Activated CD4-positive, alpha-beta T cell treated with anti-CD3 and anti-CD28 coated beads, Interleukin-2, amount 50 U/mL, for 1 hour (primary cell): ENCODE data around the gene KLRG1.

Experiments used
- DNase-seq: peaks from one replicate; pipeline ENCODE4 v3.0.0-alpha.2; 2020

KLRG1 gene

DNA sequence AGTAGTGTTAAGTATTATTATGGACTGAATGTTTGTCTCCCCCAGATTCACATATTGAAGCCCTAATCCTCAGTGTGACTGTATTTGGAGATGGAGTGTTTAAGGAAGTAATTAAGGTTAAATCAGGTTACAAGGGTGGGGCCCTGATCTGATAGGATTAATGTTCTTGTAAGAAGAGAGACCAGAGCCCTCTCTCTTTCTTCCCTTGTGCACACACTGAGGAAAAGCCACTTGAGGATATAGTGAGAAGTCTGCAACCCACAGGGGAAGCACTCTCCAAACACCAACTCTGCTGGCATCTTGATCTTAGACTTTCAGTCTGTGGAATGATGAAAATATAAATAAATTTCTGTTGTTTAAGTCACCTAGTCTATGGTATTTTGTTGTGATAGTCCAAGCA lies 2.2 kb upstream of the KLRG1 start:
- no peak for DNase-seq

DNA sequence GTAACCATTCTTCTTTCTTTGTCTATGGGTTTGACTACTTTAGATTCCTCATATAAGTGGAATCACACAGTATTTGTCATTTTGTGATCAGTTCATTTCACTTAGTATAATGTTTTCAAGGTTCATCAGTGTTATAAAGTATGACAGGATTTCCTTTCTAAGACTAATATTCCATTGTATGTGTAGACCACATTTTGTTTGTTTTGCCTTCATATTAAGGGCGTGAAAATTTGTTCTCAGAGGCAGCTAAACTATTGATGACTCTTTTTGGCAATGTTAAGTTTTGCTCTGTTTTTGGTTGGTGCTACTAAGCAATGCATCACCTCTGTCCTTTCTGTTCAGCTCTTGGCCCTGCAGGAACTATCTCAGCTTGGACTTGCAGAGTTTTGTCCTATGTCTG lies 1.7 kb upstream of the KLRG1 start:
- DNase-seq: no peak

DNA sequence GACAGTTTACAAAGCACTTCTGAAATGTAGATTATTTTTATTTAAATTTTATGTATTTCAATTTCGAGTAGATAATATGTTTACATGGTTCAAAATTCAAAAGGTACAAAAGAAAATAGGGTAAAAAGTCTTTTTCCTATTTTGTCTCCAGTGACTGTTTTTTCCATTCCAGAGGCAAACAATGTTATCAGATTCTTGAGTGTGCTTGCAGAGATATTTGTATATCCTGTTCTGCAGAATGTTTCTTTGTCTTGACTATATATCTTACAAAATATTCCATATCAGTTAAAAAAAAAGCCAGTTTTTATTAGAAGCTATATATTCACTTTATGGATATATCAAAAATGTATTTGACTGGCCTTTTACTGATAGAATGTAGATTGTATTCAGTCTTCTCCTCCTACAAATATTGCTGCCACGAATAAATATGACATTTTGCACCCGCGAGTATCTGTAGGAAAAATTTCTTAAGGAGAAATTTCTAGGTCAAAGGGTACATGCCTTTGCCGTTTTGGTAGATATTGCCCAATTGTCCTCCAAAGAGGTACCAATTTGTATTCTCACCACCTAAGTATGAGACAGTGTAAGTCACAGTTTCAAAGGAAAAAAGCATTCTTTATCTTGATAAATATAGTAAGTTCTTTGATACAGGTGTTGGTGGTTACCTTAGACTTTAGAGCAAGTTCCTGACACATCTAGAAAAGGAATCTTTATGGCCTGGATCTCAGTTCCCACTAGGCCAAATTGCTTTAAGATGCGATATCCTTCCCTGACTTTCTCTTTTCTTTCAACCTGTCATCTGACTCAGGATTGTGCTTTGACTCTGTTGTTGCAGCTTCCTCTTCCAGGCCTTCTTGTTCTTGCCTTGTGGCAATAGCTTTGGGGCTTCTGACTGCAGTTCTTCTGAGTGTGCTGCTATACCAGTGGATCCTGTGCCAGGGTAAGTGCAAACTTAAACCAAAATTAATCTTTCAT lies 2.3 kb downstream of the KLRG1 start:
- DNase-seq: no peak

DNA sequence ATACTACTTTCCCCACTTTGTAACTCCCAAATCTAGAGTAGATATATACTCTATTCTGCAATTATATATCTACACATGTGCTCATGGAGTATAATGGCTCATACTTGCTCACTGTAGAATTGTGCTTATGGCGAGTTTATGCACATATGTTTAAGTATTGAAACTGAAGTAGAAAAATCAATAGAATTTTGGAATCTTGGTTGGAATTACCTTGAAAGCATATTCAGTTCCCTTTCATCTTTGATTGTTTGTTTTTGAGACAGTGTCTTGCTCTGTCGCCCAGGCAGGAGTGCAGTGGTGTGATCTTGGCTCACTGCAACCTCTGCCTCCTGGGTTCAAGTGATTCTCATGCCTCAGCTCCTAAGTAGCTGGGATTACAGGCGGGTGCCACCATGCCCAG lies 4.5 kb downstream of the KLRG1 start:
- no peak for DNase-seq

DNA sequence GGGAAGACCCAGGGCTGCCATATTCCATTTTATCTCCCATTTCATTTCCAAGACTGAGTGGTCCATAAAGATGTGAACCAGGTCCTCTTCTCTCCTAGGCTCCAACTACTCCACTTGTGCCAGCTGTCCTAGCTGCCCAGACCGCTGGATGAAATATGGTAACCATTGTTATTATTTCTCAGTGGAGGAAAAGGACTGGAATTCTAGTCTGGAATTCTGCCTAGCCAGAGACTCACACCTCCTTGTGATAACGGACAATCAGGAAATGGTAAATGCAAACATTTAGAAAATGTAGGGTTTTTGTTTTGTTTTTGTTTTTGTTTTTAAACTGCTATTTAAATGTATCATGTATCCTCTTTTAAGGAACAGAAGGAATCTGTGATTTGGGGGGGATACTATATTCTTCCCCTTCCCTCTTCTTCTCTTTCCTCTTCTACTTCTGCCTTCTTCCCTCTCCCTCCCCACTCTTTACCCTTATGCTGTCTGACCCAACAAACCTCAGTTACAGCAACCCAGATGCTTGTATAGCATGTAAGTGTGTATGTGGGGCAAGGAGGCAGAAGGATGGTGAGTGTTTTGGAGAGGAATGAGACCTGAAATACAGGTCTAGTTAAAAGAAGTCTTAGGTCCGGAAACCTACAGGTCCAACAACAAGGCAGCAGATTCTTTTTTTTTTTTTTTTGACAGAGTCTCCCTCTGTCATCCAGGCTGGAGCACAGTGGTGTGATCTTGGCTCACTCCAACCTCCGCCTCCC lies 5.9 kb downstream of the KLRG1 start:
- no peak for DNase-seq

DNA sequence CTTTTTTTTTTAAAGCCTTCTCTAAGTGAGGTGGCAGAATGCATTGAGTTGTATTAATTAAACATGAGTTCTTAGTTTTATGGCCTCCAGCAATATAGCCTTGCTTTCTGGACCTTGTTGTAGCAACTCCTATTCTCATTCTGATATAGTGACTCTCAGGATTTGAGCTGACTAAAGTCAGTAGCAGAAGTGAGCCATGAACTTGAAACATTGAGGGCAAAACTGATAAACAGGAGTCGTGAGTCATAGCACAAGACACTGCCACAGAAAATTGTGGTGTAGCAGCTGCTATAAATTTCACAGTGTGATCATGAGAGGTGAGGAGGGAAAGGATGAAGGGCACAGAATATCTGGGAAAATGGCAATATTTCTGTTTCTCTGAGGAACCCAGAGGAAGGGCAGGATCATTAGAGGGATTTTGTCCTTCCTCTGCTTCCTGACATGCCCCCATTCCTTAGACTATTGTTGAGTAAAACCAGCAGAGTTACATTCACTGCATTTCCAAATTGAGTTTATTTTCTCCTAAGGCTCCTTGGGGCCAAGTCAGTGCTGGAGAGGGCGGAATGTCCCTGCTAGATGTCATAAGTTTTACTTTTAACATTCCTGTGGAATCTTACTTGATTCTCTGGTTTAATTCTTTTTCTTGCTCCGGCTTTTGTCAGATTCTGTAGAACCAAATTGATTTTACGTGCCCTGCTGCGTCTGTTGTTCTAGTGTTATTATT lies 7.5 kb downstream of the KLRG1 start:
- no peak for DNase-seq

DNA sequence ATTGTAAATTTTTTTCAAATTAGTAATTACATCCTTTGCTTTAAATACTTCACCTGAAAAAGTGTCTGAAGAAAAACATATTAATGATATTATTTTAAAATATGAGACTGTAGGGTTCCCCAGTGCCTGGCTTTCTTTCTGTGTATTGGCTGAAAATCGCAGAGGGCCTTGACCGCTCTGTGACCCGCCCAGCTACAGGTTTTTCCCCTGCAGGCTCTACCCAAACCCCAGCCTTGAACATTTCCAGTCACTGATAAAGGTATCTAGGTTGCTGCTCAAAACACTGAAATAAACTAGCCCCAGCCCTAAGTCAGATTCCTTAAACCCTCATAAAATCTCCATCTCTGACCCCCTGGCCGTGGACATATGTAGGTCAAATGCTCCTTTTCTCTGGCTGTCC lies 11.9 kb downstream of the KLRG1 start:
- no peak for DNase-seq

DNA sequence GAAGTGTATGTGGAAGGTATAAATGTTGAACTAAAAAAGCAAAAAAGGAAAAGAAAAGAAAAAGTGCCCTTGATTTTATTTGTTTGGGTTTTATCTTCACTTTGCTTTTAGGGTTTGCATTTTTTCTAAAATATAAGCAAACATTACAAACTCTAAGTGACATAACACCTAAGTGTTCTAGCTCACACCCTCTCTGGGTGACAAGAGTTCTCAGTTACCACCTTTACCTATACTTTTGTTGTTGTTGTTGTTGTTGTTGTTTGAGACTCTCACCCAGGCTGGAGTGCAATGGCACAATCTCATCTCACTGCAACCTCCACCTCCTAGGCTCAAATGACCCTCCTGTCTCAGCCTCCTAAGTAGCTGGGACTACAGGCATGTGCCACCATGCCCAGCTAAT lies 13.0 kb downstream of the KLRG1 start:
- DNase-seq: no peak

DNA sequence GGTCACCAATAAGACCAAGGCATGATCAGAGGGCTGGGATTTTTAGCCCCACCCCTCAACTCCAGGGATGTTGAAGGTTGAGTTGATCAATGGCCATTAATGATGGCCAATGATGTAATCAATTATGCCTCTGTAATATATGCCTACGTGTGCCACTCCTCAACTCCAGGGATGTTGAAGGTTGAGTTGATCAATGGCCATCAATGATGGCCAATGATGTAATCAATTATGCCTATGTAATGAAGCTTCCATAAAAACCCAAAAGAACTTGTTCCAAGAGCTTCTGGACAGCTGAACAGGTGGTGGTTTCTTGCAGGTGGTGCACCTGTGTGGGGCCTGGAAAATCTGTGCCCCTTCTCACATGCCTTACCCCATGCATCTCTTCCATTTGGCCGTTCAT lies 33.2 kb downstream of the KLRG1 start:
- DNase-seq: no peak

DNA sequence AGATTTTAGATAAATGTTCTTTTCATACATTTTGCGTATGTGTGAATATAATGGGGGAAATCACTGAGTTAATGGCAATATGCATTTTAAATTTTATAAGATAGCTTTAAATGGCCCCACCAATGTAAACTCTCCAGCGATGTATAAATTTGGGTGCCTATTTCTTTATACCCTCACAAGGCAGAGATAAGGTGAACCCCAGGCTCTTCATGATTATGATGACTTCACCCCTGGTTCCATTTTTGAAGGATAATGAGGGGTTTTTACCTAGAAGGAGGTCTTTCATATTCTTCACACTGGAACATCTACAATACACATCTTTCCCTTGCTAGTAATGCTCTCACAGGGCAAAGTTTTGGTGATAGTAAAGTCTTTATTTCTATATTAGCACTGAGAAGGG lies 35.2 kb downstream of the KLRG1 start:
- no peak for DNase-seq

DNA sequence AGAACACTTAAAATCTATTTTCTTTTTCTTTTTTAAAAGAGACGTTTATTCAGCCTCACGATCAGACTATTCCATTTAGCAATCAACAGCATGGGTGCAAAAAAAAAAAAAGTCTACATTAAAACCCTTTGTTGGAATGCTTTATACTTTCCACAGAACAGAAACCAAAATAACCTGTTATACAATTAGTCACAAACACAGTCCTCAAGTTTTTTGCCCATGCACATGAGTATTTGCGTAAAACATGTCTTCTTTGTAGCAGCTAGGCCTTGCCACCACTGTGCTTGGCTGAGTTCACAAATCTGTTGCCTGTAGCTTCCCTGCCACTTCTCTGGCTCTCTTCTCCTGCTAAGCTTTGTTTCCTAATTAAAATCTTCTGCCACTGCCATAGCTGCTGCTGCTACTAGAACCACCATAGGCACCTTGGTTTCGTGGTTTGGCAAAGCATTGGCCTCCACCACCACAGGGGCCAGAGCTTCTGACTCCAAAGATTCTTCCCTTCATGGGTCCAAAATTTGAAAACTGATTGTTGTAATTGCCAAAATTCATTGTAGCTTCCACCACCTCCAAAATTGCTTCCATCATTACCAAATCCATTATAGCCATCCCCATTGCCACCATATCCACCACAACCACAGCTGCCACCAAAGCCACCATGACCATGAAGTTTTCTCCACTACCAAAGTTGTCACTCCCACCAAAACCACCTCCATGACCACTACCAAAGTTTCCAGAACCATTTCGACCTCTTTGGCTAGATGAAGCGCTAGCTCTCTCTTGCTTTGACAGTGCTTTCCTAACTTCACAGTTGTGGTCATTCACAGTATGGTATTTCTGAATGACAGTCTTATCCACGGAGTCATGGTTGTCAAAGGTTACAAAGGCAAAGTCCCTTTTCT lies 38.1 kb downstream of the KLRG1 start:
- DNase-seq: no peak

DNA sequence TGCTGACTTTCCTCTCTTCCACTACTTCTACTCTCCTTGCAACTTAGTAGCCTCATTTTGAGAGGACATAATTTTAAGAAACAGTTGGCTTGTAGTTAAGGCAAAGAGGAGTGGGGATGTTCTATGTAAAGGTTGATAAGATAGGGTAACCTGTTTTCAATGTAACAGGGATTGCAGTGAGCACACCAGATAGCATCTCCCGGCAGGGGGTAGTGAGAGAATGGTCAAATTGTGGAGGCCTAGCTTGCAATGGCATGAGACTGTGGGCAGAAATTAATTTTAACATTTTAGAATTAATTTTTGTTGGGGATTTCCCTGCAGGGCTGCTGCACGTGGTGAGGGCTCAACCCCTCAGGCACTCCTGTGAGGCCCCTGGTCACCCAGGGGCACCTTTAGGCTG lies 41.4 kb downstream of the KLRG1 start:
- no peak for DNase-seq

DNA sequence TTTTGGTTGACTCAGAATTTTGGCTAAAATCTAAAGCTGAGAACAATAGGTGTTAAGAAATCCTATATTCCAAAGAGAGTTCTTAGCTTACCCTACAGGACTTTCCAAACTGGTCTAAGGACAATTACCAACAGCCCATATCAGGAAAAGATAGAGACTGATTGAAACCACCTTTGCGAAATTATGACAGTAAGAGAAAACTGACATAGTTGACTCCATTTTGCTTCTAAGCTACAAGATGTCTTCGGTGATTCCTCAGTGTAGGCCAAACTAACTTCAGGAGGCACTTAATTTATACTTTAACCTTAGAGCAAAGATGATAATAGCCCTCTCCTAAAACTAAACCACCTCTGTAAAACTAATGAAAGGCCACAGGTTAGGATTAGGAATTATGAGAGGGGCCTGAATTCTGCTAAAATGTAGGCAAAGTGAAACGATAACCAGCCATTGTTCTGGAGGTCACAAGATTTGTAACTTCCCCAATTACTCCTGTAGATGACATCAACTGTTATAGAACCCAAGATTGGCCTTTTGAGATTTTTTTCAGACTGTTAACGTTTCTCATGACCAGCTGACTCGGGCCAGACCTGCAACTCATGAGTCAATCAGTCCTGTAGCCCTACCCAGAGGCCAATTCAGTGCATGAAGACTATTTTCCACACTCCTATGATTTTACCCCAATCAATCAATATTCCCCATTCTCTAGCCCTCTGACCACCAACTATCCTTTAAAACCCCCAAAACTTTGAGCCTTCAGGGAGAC lies 43.0 kb downstream of the KLRG1 start:
- DNase-seq: no peak

DNA sequence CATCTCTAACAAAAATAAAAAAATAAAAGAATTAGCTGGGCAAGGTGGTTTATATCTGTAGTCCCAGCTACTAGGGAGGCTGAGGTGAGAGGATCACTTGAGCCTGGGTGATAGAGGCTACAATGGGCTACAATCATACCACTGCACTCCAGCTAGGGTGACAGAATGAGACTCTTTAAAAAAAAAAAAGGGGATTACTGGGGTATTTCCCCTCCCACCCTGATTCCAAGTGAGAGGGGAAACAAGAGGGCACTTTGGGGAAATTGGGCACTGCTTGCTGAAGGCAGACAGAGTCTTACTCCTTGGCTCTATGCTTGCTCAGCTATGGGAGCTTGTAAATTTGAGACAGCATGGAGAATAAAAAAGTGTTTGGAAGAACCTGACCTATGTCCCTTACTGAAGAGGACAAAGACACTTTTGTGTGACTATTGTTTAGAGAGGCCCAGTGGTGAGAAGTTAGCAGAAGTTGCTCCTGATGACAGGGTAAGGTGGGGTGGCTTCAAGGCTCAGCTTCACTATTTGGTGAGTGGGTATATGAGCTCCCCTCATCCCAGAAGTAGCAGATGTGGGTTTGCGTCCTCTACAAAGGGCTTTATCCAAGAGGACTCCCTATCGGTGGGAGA lies 44.0 kb downstream of the KLRG1 start:
- DNase-seq: no peak

DNA sequence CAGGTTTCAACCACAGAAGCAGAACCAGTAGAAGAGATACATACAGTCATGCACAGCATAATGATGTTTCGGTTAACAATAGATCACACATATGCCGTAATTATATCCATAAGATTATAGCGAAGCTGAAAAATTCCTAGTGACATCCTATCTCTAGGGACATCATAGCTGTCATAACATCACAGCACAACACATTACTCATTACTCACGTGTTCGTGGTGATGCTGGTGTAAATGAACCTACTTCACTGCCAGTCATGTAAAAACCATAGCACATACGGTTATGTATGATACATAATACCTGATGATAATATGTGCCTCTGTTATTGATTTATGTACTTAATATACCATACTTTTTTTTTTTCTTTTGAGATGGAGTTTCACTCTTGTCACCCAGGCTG lies 44.7 kb downstream of the KLRG1 start:
- no peak for DNase-seq

DNA sequence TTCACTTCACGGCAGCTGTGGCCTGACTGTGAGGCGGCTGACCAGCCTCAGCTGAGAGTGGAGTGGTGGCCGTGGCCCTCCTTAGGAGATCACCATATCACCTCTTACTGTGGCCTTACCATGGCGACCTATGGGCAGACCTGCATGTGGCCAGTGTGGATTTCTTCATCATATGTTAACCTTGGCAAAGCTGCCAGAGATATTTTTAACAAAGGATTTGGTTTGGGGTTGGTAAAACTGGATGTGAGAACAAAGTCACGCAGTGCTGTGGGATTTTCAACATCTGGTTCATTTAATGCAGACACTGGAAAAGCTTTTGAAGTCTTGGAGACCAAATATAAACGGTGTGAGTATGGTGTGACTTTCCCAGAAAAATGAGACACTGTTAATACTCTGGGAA lies 46.9 kb downstream of the KLRG1 start:
- DNase-seq: no peak

DNA sequence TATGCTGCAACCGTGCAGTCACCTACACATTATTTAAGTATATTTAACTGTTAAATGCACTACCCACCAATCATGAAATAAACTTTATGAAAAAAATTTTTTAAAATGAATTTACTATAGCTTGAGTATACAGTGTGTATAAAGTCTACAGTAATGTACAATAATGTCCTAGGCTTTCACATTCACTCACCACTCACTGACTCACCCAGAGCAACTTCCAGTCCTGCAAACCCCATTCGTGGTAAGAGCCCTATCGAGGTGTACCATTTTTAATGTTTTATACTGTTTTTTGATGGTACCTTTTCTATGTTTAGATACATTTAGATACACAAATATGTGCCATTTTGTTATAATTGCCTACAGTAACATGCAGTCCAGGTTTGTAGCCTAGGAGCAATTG lies 48.1 kb downstream of the KLRG1 start:
- DNase-seq: no peak

DNA sequence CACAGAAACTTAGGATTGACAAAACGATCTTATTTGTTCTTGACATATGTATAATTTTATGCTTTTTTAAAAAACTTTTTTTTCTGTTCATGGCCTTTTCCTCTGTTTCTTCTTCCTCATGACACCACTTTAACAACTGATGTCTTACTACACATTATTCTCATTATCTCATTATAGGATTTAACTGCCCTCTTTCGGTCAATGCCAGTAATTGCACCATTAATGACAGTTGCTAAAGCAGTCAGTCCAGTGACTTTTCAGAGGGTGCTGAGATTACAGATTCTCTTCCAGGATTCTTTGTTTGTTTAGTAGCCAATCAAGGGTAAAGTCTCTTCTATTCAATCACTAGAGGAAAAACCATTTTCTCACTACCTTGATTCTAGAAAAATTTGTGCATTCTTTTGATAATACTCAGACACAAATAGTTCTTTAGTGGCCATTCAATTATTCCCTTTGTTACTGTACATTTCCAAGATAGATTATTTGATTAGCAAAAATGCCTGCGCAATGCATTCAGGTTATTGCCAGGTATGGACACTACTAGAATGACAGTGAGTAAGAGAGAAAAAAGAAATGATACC lies 50.1 kb downstream of the KLRG1 start:
- DNase-seq: no peak

DNA sequence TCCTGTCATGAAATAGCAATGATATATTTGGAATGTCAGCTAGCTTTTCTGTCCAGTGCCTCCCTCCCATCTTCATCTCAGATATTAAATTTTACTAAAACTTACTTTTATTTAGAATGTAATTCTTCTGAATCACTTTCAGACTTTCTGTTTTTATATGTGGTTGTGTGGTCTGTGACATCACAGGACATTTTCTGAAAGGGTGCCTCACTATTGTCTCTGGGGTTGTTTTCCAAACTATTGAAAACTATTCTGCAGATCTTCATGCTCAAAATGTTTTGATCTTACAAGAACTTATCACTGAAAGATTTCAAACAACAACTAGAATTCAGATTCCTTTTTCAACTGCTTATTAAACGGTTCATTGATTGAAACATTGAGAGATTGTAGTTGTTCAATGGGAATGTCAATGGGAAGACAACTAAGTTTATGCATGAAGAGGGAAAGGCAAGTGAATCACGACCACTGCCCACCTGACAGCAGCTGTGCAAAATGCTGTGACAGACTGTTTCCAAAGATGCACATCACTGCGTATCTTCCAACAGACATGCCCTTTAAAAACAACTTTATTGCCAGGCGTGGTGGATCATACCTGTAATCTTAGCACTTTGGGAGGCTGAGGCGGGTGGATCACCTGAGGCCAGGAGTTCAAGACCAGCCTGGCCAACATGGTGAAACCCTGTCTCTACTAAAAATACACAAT lies 51.3 kb downstream of the KLRG1 start:
- DNase-seq: no peak

DNA sequence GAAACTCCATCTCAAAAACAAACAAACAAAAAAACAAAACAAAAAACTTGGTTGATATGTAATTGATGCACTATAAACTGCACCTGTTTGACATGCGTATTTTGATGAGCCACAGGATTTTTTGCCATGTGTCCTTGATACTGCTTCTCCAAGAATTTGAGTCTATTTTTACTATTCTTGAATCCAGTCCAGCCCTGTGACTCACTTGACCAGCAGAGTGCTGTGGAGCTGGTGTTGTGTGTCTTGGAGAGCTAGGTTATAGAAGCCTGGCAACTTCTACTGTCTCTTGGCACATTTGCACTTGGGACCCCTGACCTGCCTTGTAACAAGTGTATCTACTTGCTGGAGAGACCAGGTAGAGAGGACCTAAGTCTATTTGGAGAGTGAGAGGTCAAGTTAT lies 52.0 kb downstream of the KLRG1 start:
- no peak for DNase-seq
